HCT116 (cell line): ENCODE results near the gene LACC1. TPM values are rescaled to one million over a fixed set of nuclear protein-coding genes. Genes with fewer than 3 reads are reported as not detected.

Experiments used
- ATAC-seq: fragments of 200-7000 bp; cut with Tn5 transposase; 2 replicates; pipeline ENCODE4 v1.9.1; 2020; ENCODE audit warnings: mild to moderate bottlenecking, moderate library complexity
- BruUV-seq: library from RNA; stranded (reverse); fragments of 400-500 nt; replicated peaks from 2 replicates; lab custom pipeline; 2021; lab: Mats Ljungman, UMichigan
- CTCF ChIA-PET: fragments of 300-600 bp; sonication (Branson Sonifier 250); formaldehyde crosslinking; loops from one replicate; lab custom pipeline; 2021; ENCODE audit warnings: antibody characterized with exemption; lab: Charles Lee
- POLR2A ChIA-PET: fragments of 300-600, 350-600 bp; sonication (Branson Sonifier 250); formaldehyde crosslinking; loops from one replicate; lab custom pipeline; 2021; ENCODE audit warnings: antibody characterized with exemption; lab: Charles Lee
- RAD21 ChIA-PET, 2 experiments: fragments of 300-600 bp; sonication (Branson Sonifier 250); formaldehyde crosslinking; loops; one replicate each; lab custom pipeline; 2023; ENCODE audit warnings: low total read pairs in 2 of 2; ENCODE audit not compliant: uncharacterized antibody in 2 of 2, unreplicated experiment in 2 of 2, low non-redundant PET in 1 of 2; lab: Charles Lee
- DNase-seq: peaks from one replicate; pipeline ENCODE4 v3.0.0-alpha.2; 2010; ENCODE audit warnings: low read depth, low spot score
- H2AFZ ChIP-seq: fragments of 200-600 bp; shearing (Covaris generic), sonication (generic); 2 replicates; pipeline ENCODE4 v1.6.1; 2017; ENCODE audit warnings: low read depth, mixed run types, mixed read lengths, antibody characterized with exemption, low read length; ENCODE audit not compliant: poor library complexity, severe bottlenecking
- H3K27ac ChIP-seq: 2 replicates; pipeline ENCODE4 v1.5.1; 2012; ENCODE audit warnings: low read depth, low read length
- H3K27me3 ChIP-seq: fragments of 200-600 bp; sonication (generic); 2 replicates; pipeline ENCODE4 v1.6.1; 2016; ENCODE audit warnings: mixed run types, low read length, mixed read lengths; ENCODE audit not compliant: insufficient read depth
- H3K36me3 ChIP-seq, 2 experiments: fragments of 200-500 bp in 1 of 2; fragments of 200-600 bp in 1 of 2; sonication (Bioruptor generic) in 1 of 2; sonication (generic) in 1 of 2; 2 replicates each; pipeline versions ENCODE4 v1.5.1 to v1.6.1; 2014 to 2016; ENCODE audit warnings: low read length in 2 of 2, inconsistent platforms in 1 of 2, mixed read lengths in 1 of 2, mixed run types in 1 of 2; ENCODE audit not compliant: insufficient read depth in 2 of 2, control insufficient read depth in 1 of 2
- H3K4me1 ChIP-seq, 2 experiments: fragments of 200-600 bp in 1 of 2; sonication (generic) in 1 of 2; 2 replicates each; pipeline versions ENCODE4 v1.5.1 to v1.6.1; 2012 to 2017; ENCODE audit warnings: low read length in 2 of 2, inconsistent platforms in 1 of 2, mild to moderate bottlenecking in 1 of 2, mixed read lengths in 1 of 2, mixed run types in 1 of 2, moderate library complexity in 1 of 2; ENCODE audit not compliant: insufficient read depth in 2 of 2, control insufficient read depth in 1 of 2
- H3K4me2 ChIP-seq: fragments of 200-600 bp; sonication (generic); 2 replicates; pipeline ENCODE4 v1.6.1; 2017; ENCODE audit warnings: mixed run types, low read length, mixed read lengths
- H3K4me3 ChIP-seq, 2 experiments: fragments of 200-600 bp in 1 of 2; sonication (generic) in 1 of 2; replicated peaks in 1 of 2; 2 replicates each; pipeline ENCODE4 v1.5.1; 2011 to 2016; ENCODE audit warnings: low read length in 2 of 2, control low read depth in 1 of 2, low read depth in 1 of 2, mild to moderate bottlenecking in 1 of 2, mixed read lengths in 1 of 2, mixed run types in 1 of 2
- H3K79me2 ChIP-seq: fragments of 200-600 bp; sonication (generic); 2 replicates; pipeline ENCODE4 v1.6.1; 2017; ENCODE audit warnings: mild to moderate bottlenecking, mixed run types, low read length, moderate library complexity, mixed read lengths; ENCODE audit not compliant: insufficient read depth
- H3K9ac ChIP-seq: fragments of 200-600 bp; sonication (generic); 2 replicates; pipeline ENCODE4 v1.6.1; 2016; ENCODE audit warnings: low read length, mixed read lengths
- H3K9me2 ChIP-seq: fragments of 200-600 bp; sonication (generic), shearing (Covaris generic); 2 replicates; pipeline ENCODE4 v1.6.1; 2017; ENCODE audit warnings: mixed run types, mild to moderate bottlenecking, moderate library complexity; ENCODE audit not compliant: insufficient read depth
- H3K9me3 ChIP-seq, 2 experiments: fragments of 200-500 bp in 1 of 2; fragments of 200-600 bp in 1 of 2; sonication (Bioruptor generic) in 1 of 2; sonication (generic) in 1 of 2; 2 replicates each; pipeline ENCODE4 v1.6.1; 2014 to 2017; ENCODE audit warnings: low read length in 2 of 2, mixed read lengths in 2 of 2, inconsistent platforms in 1 of 2, low read depth in 1 of 2, mild to moderate bottlenecking in 1 of 2, mixed run types in 1 of 2, moderate library complexity in 1 of 2; ENCODE audit not compliant: control insufficient read depth in 1 of 2, insufficient read depth in 1 of 2
- H4K20me1 ChIP-seq: fragments of 200-600 bp; sonication (generic), shearing (Covaris generic); 2 replicates; pipeline ENCODE4 v1.6.1; 2017; ENCODE audit warnings: mixed run types, mild to moderate bottlenecking, moderate library complexity; ENCODE audit not compliant: insufficient read depth
- CEBPB ChIP-seq: IDR thresholded peaks from 2 replicates; pipeline ENCODE4 v1.6.1; 2012; ENCODE audit warnings: low read depth
- EGR1 ChIP-seq: IDR thresholded peaks from 2 replicates; pipeline ENCODE4 v1.6.1; 2012; ENCODE audit warnings: low read depth
- EZH2 ChIP-seq: fragments of 200-600 bp; sonication (generic); IDR thresholded peaks from 2 replicates; pipeline ENCODE4 v1.6.1; 2017; ENCODE audit warnings: antibody characterized with exemption, mixed run types
- EZH2phosphoT487 ChIP-seq: fragments of 200-600 bp; IDR thresholded peaks from 2 replicates; pipeline ENCODE4 v1.6.1; 2018; ENCODE audit warnings: antibody characterized with exemption, borderline replicate concordance
- FOSL1 ChIP-seq: IDR thresholded peaks from 2 replicates; pipeline ENCODE4 v1.6.1; 2012; ENCODE audit warnings: low read depth
- POLR2A ChIP-seq: IDR thresholded peaks from 2 replicates; pipeline ENCODE4 v1.7.0; 2011; ENCODE audit warnings: borderline replicate concordance; ENCODE audit not compliant: insufficient read depth, insufficient read length; ENCODE audit errors: extremely low read depth
- POLR2AphosphoS5 ChIP-seq: IDR thresholded peaks from 2 replicates; pipeline ENCODE4 v1.6.1; 2011; ENCODE audit warnings: mild to moderate bottlenecking, low read depth, low read length, moderate library complexity
- RAD21 ChIP-seq: IDR thresholded peaks from 2 replicates; pipeline ENCODE4 v1.6.1; 2012; ENCODE audit warnings: low read depth, mild to moderate bottlenecking
- SIN3A ChIP-seq: IDR thresholded peaks from 2 replicates; pipeline ENCODE4 v1.6.1; 2012; ENCODE audit warnings: low read depth
- SP1 ChIP-seq: IDR thresholded peaks from 2 replicates; pipeline ENCODE4 v1.6.1; 2012; ENCODE audit warnings: low read depth
- SRF ChIP-seq: IDR thresholded peaks from 2 replicates; pipeline ENCODE4 v1.6.1; 2012; ENCODE audit warnings: low read depth
- TCF7L2 ChIP-seq: IDR thresholded peaks from 2 replicates; pipeline ENCODE4 v1.7.0; 2011; ENCODE audit warnings: borderline replicate concordance, inconsistent platforms; ENCODE audit not compliant: insufficient read depth, insufficient read length; ENCODE audit errors: extremely low read depth
- YY1 ChIP-seq: IDR thresholded peaks from 2 replicates; pipeline ENCODE4 v1.6.1; 2011; ENCODE audit warnings: low read length, low read depth, moderate library complexity, mild to moderate bottlenecking; ENCODE audit not compliant: insufficient replicate concordance; ENCODE audit errors: extremely low read depth
- ZNF274 ChIP-seq: fragments of 200-500 bp; sonication (Bioruptor generic); IDR thresholded peaks from 2 replicates; pipeline ENCODE4 v1.6.1; 2014; ENCODE audit warnings: mild to moderate bottlenecking, low read depth, low read length, inconsistent platforms
- intact Hi-C: fragments of 100-400 bp; cut with micrococcal nuclease; formaldehyde crosslinking; loops from 2 replicates; pipeline ENCODE4 v1.10.0; 2022
- total RNA-seq: library from RNA; stranded (reverse); gene quantifications from one replicate; pipeline ENCODE4 v1.2.1, GENCODE V29; 2021; ENCODE audit not compliant: unreplicated experiment
- TF ChIP-seq, protein P1 (sequence below): IDR thresholded peaks from 2 replicates; pipeline ENCODE4 v1.6.1; 2012; ENCODE audit warnings: low read depth
- TF ChIP-seq, protein P2 (sequence below): IDR thresholded peaks from 2 replicates; pipeline ENCODE4 v1.6.1; 2012
- TF ChIP-seq, protein P3 (sequence below): IDR thresholded peaks from 2 replicates; pipeline ENCODE4 v1.6.1; 2011; ENCODE audit warnings: mild to moderate bottlenecking, low read length, moderate library complexity; ENCODE audit not compliant: insufficient replicate concordance; ENCODE audit errors: extremely low read depth
- TF ChIP-seq, protein P4 (sequence below): IDR thresholded peaks from 2 replicates; pipeline ENCODE4 v1.6.1; 2012

The LACC1 gene
- total RNA-seq, 1 experiment from 2014 or later, result 2.6 TPM

DNA sequence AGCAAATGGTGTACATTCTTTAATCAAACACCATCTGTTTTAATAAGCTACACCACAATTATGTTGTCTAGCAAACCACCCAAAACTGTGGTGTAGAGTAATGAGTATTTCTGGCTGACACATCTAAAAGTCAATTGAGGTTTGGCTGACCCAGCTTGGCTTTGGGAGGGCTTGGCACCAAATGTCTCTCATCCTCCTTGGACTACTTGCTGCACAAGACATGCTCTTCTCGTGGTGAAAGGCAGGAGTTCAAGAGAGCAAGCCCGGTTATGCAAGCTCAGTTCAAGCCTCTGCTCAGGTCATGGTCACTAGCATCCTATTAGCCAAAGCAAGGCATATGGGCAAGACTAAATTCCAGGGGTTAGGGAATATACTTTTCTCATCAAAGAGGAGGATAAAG is 37.1 kb downstream of the LACC1 start:
- Histone ChIP-seq H3K4me3 (no peak overlapping the region), H3K4me2 (no peak overlapping the region), H3K9me3 (no peaks in the 10 kb centered on the region), H3K4me1 (no peaks in the 10 kb centered on the region), H3K79me2 (no peaks in the 10 kb centered on the region), H4K20me1 (no peaks in the 10 kb centered on the region), H3K9ac (no peak overlapping the region), H3K36me3 (no peaks in the 10 kb centered on the region), H3K27me3 (no peaks in the 10 kb centered on the region), H3K27ac (no peak overlapping the region), H3K9me2 (no peaks in the 10 kb centered on the region), H2AFZ (no peak overlapping the region)
- DNase-seq (no peak), ATAC-seq (no peak)
- TF ChIP-seq RAD21, result no peak
- TF ChIP-seq, protein P1, sequence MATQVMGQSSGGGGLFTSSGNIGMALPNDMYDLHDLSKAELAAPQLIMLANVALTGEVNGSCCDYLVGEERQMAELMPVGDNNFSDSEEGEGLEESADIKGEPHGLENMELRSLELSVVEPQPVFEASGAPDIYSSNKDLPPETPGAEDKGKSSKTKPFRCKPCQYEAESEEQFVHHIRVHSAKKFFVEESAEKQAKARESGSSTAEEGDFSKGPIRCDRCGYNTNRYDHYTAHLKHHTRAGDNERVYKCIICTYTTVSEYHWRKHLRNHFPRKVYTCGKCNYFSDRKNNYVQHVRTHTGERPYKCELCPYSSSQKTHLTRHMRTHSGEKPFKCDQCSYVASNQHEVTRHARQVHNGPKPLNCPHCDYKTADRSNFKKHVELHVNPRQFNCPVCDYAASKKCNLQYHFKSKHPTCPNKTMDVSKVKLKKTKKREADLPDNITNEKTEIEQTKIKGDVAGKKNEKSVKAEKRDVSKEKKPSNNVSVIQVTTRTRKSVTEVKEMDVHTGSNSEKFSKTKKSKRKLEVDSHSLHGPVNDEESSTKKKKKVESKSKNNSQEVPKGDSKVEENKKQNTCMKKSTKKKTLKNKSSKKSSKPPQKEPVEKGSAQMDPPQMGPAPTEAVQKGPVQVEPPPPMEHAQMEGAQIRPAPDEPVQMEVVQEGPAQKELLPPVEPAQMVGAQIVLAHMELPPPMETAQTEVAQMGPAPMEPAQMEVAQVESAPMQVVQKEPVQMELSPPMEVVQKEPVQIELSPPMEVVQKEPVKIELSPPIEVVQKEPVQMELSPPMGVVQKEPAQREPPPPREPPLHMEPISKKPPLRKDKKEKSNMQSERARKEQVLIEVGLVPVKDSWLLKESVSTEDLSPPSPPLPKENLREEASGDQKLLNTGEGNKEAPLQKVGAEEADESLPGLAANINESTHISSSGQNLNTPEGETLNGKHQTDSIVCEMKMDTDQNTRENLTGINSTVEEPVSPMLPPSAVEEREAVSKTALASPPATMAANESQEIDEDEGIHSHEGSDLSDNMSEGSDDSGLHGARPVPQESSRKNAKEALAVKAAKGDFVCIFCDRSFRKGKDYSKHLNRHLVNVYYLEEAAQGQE, result no peak
- no peak for TF ChIP-seq POLR2A
- TF ChIP-seq, protein P2, sequence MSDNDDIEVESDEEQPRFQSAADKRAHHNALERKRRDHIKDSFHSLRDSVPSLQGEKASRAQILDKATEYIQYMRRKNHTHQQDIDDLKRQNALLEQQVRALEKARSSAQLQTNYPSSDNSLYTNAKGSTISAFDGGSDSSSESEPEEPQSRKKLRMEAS, result no peak
- TF ChIP-seq YY1, result no peak
- no peak for TF ChIP-seq EGR1
- no peak for TF ChIP-seq CEBPB
- no peak for TF ChIP-seq EZH2phosphoT487
- TF ChIP-seq SIN3A, result no peak
- TF ChIP-seq ZNF274, result no peak
- TF ChIP-seq SP1, result no peak
- TF ChIP-seq TCF7L2, result no peak
- no peak for TF ChIP-seq EZH2
- TF ChIP-seq SRF, result no peak
- TF ChIP-seq, protein P3, sequence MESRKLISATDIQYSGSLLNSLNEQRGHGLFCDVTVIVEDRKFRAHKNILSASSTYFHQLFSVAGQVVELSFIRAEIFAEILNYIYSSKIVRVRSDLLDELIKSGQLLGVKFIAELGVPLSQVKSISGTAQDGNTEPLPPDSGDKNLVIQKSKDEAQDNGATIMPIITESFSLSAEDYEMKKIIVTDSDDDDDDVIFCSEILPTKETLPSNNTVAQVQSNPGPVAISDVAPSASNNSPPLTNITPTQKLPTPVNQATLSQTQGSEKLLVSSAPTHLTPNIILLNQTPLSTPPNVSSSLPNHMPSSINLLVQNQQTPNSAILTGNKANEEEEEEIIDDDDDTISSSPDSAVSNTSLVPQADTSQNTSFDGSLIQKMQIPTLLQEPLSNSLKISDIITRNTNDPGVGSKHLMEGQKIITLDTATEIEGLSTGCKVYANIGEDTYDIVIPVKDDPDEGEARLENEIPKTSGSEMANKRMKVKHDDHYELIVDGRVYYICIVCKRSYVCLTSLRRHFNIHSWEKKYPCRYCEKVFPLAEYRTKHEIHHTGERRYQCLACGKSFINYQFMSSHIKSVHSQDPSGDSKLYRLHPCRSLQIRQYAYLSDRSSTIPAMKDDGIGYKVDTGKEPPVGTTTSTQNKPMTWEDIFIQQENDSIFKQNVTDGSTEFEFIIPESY, result no peak
- TF ChIP-seq POLR2AphosphoS5, result no peak
- no peak for TF ChIP-seq FOSL1
- TF ChIP-seq, protein P4, sequence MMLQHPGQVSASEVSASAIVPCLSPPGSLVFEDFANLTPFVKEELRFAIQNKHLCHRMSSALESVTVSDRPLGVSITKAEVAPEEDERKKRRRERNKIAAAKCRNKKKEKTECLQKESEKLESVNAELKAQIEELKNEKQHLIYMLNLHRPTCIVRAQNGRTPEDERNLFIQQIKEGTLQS, result no peak
- RAD21 ChIA-PET, result no interaction called here
- intact Hi-C loops, result no loop called here
- BruUV-seq, result no TSS peak
- POLR2A ChIA-PET, result no interaction called here
- CTCF ChIA-PET, result no interaction called here
